ENCODE measurements around the gene ANG. TPM values are rescaled to one million over a fixed set of nuclear protein-coding genes. Genes with fewer than 3 reads are reported as not detected.
A peak's percentile ranks its signal among the peaks of the same experiment; 100 is the strongest.
"Not testable (repeated sequence)": the region's sequence is repeated elsewhere in the genome, so short reads cannot be mapped to it uniquely, and the experiment has no call there.

Gene ANG
- total RNA-seq, 4 donors from 2014 or later = 1.4 to 15.1 (median 5.8) TPM

DNA sequence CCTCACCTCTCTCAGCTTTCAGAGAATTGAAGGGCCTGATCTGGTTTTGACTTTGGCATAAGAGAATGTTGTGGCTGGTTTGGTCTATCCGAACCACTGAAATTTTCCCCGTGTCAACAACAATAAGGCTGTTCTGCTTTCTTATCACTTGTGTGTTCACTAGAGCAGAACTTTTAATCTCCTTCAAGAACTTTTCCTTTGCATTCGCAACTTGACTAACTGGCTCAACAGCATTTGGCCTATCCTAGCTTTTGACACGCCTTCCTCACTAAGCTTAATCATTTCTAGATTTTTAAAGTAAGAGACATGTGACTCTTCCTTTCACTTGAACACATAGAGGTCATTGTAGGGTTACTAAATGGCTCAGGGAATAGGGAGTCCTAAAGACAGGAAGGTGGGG is 31.2 kb downstream of the ANG start:
- no peak for TF ChIP-seq POLR2A (IDR thresholded peaks at IDR 0.05)
- TF ChIP-seq, protein P1, sequence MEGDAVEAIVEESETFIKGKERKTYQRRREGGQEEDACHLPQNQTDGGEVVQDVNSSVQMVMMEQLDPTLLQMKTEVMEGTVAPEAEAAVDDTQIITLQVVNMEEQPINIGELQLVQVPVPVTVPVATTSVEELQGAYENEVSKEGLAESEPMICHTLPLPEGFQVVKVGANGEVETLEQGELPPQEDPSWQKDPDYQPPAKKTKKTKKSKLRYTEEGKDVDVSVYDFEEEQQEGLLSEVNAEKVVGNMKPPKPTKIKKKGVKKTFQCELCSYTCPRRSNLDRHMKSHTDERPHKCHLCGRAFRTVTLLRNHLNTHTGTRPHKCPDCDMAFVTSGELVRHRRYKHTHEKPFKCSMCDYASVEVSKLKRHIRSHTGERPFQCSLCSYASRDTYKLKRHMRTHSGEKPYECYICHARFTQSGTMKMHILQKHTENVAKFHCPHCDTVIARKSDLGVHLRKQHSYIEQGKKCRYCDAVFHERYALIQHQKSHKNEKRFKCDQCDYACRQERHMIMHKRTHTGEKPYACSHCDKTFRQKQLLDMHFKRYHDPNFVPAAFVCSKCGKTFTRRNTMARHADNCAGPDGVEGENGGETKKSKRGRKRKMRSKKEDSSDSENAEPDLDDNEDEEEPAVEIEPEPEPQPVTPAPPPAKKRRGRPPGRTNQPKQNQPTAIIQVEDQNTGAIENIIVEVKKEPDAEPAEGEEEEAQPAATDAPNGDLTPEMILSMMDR (IDR thresholded peaks at IDR 0.05) = no peak
- H3K9me3 ChIP-seq = no peaks in the 10 kb centered on the region
- no peaks in the 10 kb centered on the region for H3K36me3 ChIP-seq
- H3K4me1 ChIP-seq = peaks cover 4 to 36% (median 7%) of the 10 kb centered on the region in 3 donors
- intact Hi-C loops (cut with DNase I) = no loop called here
- peak overlapping the region; percentile 22 to 83 (median 72) for H3K27ac ChIP-seq
- no peak overlapping the region for H3K4me3 ChIP-seq
- DNase-seq = no peak
- 32 to 33% methylated on average over 4 of the region's 4 CpGs for WGBS, 2 donors
- peaks cover 0 to 18% (median 0%) of the 10 kb centered on the region in 4 donors for H3K27me3 ChIP-seq

- Histone ChIP-seq H3K27me3 (peaks cover 0 to 26% (median 0%) of the 10 kb centered on the region in 4 donors), H3K4me1 (peaks cover 0 to 26% (median 7%) of the 10 kb centered on the region in 3 donors), H3K36me3 (no peaks in the 10 kb centered on the region), H3K9me3 (no peaks in the 10 kb centered on the region), H3K4me3 (no peak overlapping the region), H3K27ac (no peak overlapping the region)
- DNase-seq = no peak
- 74 to 78% methylated on average over 6 of the region's 6 CpGs for WGBS, 2 donors
- TF ChIP-seq POLR2A (IDR thresholded peaks at IDR 0.05) = no peak
- TF ChIP-seq, protein P1 (IDR thresholded peaks at IDR 0.05) = no peak
- intact Hi-C loops (cut with DNase I) = no loop called here
Observed at GRCh38 chr14:20720741-20721140, 32.2 kb downstream of the ANG start.

GRCh38 chr14:20722016-20722415 is 33.5 kb downstream of the ANG start:
- Histone ChIP-seq H3K4me3 (no peak overlapping the region), H3K27me3 (peaks cover 0 to 28% (median 0%) of the 10 kb centered on the region in 4 donors), H3K27ac (no peak overlapping the region), H3K36me3 (no peaks in the 10 kb centered on the region), H3K9me3 (no peaks in the 10 kb centered on the region), H3K4me1 (peaks cover 0 to 25% (median 7%) of the 10 kb centered on the region in 3 donors)
- TF ChIP-seq, protein P1 (IDR thresholded peaks at IDR 0.05) = no peak
- no peak for TF ChIP-seq POLR2A (IDR thresholded peaks at IDR 0.05)
- 69 to 86% methylated on average over 2 to 10 of the region's 12 CpGs for WGBS, 2 donors
- intact Hi-C loops (cut with DNase I) = no loop called here
- no peak for DNase-seq

DNA sequence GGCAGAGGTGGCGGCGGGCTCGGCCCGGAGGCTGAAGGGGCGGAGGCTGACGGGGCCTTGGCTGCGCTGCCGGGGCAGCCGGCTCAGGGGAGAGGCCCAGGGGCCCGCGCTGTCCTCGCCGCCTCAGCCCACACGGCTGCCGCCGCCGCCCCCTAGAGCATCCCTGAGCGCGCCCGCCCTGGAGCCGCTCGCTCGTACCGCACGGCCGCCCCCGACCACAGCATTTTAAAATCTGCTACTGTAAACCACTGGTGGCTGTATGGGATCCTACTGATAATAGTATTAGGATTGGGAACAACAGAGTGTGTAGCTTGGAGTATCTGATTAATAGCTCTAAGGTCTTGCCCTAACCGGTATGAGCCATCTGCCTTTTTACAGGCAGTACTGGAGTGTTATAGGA is 34.9 kb downstream of the ANG start:
- Histone ChIP-seq H3K27ac (no peak overlapping the region), H3K4me3 (peak overlapping the region in 2 of 4 donors; percentile 10 to 30), H3K9me3 (no peaks in the 10 kb centered on the region), H3K27me3 (peaks cover 0 to 28% (median 0%) of the 10 kb centered on the region in 4 donors), H3K36me3 (no peaks in the 10 kb centered on the region), H3K4me1 (peaks cover 0 to 24% (median 7%) of the 10 kb centered on the region in 3 donors)
- WGBS, 2 donors = 45 to 71% methylated on average over 1 to 14 of the region's 28 CpGs
- no peak for DNase-seq
- TF ChIP-seq, protein P1 (IDR thresholded peaks at IDR 0.05) = no peak
- TF ChIP-seq POLR2A (IDR thresholded peaks at IDR 0.05) = no peak
- intact Hi-C loops (cut with DNase I) = no loop called here

- DNase-seq; H3K9me3 ChIP-seq; H3K4me3 ChIP-seq; H3K4me1 ChIP-seq; intact Hi-C loops (cut with DNase I); H3K36me3 ChIP-seq: not testable (repeated sequence)
- WGBS, 2 donors = 82 to 86% methylated on average over 3 of the region's 3 CpGs
- Histone ChIP-seq H3K27ac (peak overlapping the region in 1 of 4 donors; percentile 42), H3K27me3 (peaks cover 0 to 28% (median 0%) of the 10 kb centered on the region in 4 donors)
Observed at GRCh38 chr14:20726121-20726520, 37.6 kb downstream of the ANG start.

- peak overlapping the region in 1 of 4 donors; percentile 42 for H3K27ac ChIP-seq
Observed at GRCh38 chr14:20726531-20726930, 38.0 kb downstream of the ANG start.

More at GRCh38 chr14:20726531-20726930, 38.0 kb downstream of the ANG start:
- Histone ChIP-seq H3K36me3 (no peaks in the 10 kb centered on the region), H3K9me3 (no peaks in the 10 kb centered on the region), H3K27me3 (peaks cover 0 to 28% (median 0%) of the 10 kb centered on the region in 4 donors), H3K4me3 (no peak overlapping the region), H3K4me1 (no peaks in the 10 kb centered on the region)
- TF ChIP-seq POLR2A (IDR thresholded peaks at IDR 0.05) = no peak
- TF ChIP-seq, protein P1 (IDR thresholded peaks at IDR 0.05) = no peak
- 88% methylated on average over 1 of the region's 1 CpG for WGBS, 2 donors
- intact Hi-C loops (cut with DNase I) = no loop called here
- DNase-seq = no peak

Data from esophagus squamous epithelium (tissue), 5 donors.